GM12878 (cell line): Measurements from ENCODE around the gene NOP14. TPM values are rescaled to one million over a fixed set of nuclear protein-coding genes. Genes with fewer than 3 reads are reported as not detected.

Experiments used
- ATAC-seq: fragments of 200-7000 bp; cut with Tn5 transposase; 3 replicates; pipeline ENCODE4 v1.9.1; 2020; ENCODE audit warnings: mild to moderate bottlenecking, moderate library complexity
- BruUV-seq: library from RNA; stranded (reverse); fragments of 400-500 nt; replicated peaks from 2 replicates; lab custom pipeline; 2021; lab: Mats Ljungman, UMichigan
- CTCF ChIA-PET: fragments of 300-600 bp; sonication (Branson Sonifier 250); formaldehyde crosslinking; extraction: SDS; loops from one replicate; lab custom pipeline; 2021; ENCODE audit warnings: inconsistent platforms; lab: Yijun Ruan, JAX
- POLR2A ChIA-PET: fragments of 350-600 bp; formaldehyde crosslinking; extraction: SDS; loops from one replicate; lab custom pipeline; 2021; ENCODE audit warnings: inconsistent platforms; lab: Charles Lee
- RAD21 ChIA-PET: fragments of 300-600 bp; sonication (Branson Sonifier 250); formaldehyde crosslinking; loops from one replicate; lab custom pipeline; 2023; ENCODE audit warnings: antibody characterized with exemption; ENCODE audit not compliant: unreplicated experiment; lab: Charles Lee
- SMC1A ChIA-PET: fragments of 300-600 bp; sonication (Branson Sonifier 250); formaldehyde crosslinking; loops from one replicate; lab custom pipeline; 2023; ENCODE audit not compliant: unreplicated experiment, uncharacterized antibody; lab: Charles Lee
- DNase-seq: peaks from one replicate; pipeline ENCODE4 v3.0.0-alpha.2; 2011; ENCODE audit warnings: low read depth, low spot score
- FAIRE-seq: peaks from 3 replicates; lab custom pipeline; 2011; peaks lifted over from hg19 to GRCh38; lab: Jason Lieb, UNC
- H2AFZ ChIP-seq: 2 replicates; pipeline ENCODE4 v1.6.0; 2011; ENCODE audit warnings: low read depth, low read length, control low read depth; ENCODE audit not compliant: control insufficient read depth
- H3K27ac ChIP-seq: 2 replicates; pipeline ENCODE4 v1.5.1; 2011; ENCODE audit warnings: control low read depth; ENCODE audit not compliant: control insufficient read depth, insufficient read depth
- H3K27me3 ChIP-seq, 2 experiments: replicated peaks in 1 of 2; 2 replicates each; pipeline versions ENCODE4 v1.6.0 to v1.6.1; 2011; ENCODE audit warnings: low read length in 1 of 2; ENCODE audit not compliant: control insufficient read depth in 2 of 2, insufficient read depth in 2 of 2
- H3K36me3 ChIP-seq, 2 experiments: 2 replicates each; pipeline ENCODE4 v1.5.1; 2011; ENCODE audit warnings: low read length in 1 of 2; ENCODE audit not compliant: control insufficient read depth in 2 of 2, insufficient read depth in 2 of 2
- H3K4me1 ChIP-seq: 2 replicates; pipeline ENCODE4 v1.6.1; 2011; ENCODE audit warnings: mild to moderate bottlenecking, low read length, moderate library complexity, mixed read lengths; ENCODE audit not compliant: control insufficient read depth, insufficient read depth
- H3K4me2 ChIP-seq: 2 replicates; pipeline ENCODE4 v1.6.0; 2011; ENCODE audit warnings: control low read depth; ENCODE audit not compliant: control insufficient read depth, insufficient read depth
- H3K4me3 ChIP-seq: fragments of 200-600 bp; sonication (generic); 2 replicates; pipeline ENCODE4 v1.5.1; 2016
- H3K79me2 ChIP-seq: 2 replicates; pipeline ENCODE4 v1.6.0; 2011; ENCODE audit warnings: low read length; ENCODE audit not compliant: control insufficient read depth, insufficient read depth
- H3K9ac ChIP-seq: 2 replicates; pipeline ENCODE4 v1.8.0; 2011; ENCODE audit warnings: low read length, control low read depth, mixed read lengths; ENCODE audit not compliant: control insufficient read depth, insufficient read depth
- H3K9me3 ChIP-seq: replicated peaks from 3 replicates; pipeline ENCODE4 v1.5.1; 2011; ENCODE audit warnings: mild to moderate bottlenecking, low read length; ENCODE audit not compliant: control insufficient read depth, insufficient read depth
- H4K20me1 ChIP-seq: 2 replicates; pipeline ENCODE4 v1.6.0; 2011; ENCODE audit not compliant: control insufficient read depth, insufficient read depth
- HDAC6 ChIP-seq: fragments of 200-600 bp; sonication (generic); IDR thresholded peaks from one replicate; pipeline ENCODE4 v1.8.0; 2017; ENCODE audit warnings: antibody characterized with exemption; ENCODE audit not compliant: unreplicated experiment
- IKZF1 ChIP-seq: fragments of 450-650 bp; conservative IDR thresholded peaks from 2 replicates; pipeline ENCODE4 v1.6.1; 2017; ENCODE audit warnings: antibody characterized with exemption, mild to moderate bottlenecking
- NFXL1 ChIP-seq: fragments of 450-650 bp; IDR thresholded peaks from 2 replicates; pipeline ENCODE4 v1.6.1; 2017; ENCODE audit warnings: antibody characterized with exemption, mild to moderate bottlenecking, borderline replicate concordance
- NFYA ChIP-seq: IDR thresholded peaks from 2 replicates; pipeline ENCODE4 v1.6.1; 2011; ENCODE audit warnings: low read depth, mild to moderate bottlenecking, low read length, improper control_type of control experiment, borderline replicate concordance
- POLR2A ChIP-seq: IDR thresholded peaks from 2 replicates; pipeline ENCODE4 v1.6.1; 2011; ENCODE audit warnings: low read depth, mild to moderate bottlenecking, low read length
- SMC3 ChIP-seq: IDR thresholded peaks from 2 replicates; pipeline ENCODE4 v1.6.1; 2011; ENCODE audit warnings: low read length, improper control_type of control experiment, borderline replicate concordance
- SREBF1 ChIP-seq: IDR thresholded peaks from 2 replicates; pipeline ENCODE4 v1.6.1; 2012; ENCODE audit warnings: mild to moderate bottlenecking, low read length
- ZNF274 ChIP-seq: IDR thresholded peaks from one replicate; pipeline ENCODE4 v1.8.0; 2011; ENCODE audit not compliant: insufficient read length, insufficient read depth
- WGBS: methylation state at CpG from one replicate; pipeline ENCODE4 v1.1.6; 2016; ENCODE audit warnings: low lambda C conversion rate; ENCODE audit not compliant: insufficient replicate concordance, insufficient coverage; ENCODE audit errors: missing lambda C conversion rate; 5-methylcytosine and 5-hydroxymethylcytosine counted together
- in situ Hi-C: fragments of 300-500 bp; cut with MboI; formaldehyde crosslinking; loops from 9 replicates; pipeline ENCODE4 v1.14.3; 2018; ENCODE audit warnings: mixed read lengths
- intact Hi-C: fragments of 100-400 bp; cut with micrococcal nuclease; formaldehyde crosslinking; loops from one replicate; pipeline ENCODE4 v1.14.2; 2022; ENCODE audit not compliant: unreplicated experiment
- polyA plus RNA-seq, 11 experiments: library from polyadenylated mRNA; depleted of rRNA in 4 of 11; unstranded in 6 of 11; stranded (reverse) in 5 of 11; fragments of >200 nt; fragmentation: Nextera tagmentation in 4 of 11; fragmentation: Illumina TruSeq in 1 of 11; extraction: Ambion mirVana in 4 of 11; extraction: Trizol in 1 of 11; gene quantifications; 1 replicate in 1 of 11; 2 replicates in 10 of 11; pipeline versions ENCODE4 v1.2.1 to v1.2.3, GENCODE V29; 2011 to 2016; ENCODE audit warnings: inconsistent platforms in 2 of 11, missing spikeins in 2 of 11, low read depth in 1 of 11
- total RNA-seq, 4 experiments: library from RNA; depleted of rRNA in 3 of 4; stranded (reverse); fragments of >200 nt in 3 of 4; fragmentation: Illumina TruSeq in 1 of 4; extraction: Trizol in 1 of 4; gene quantifications; 2 replicates each; pipeline versions ENCODE4 v1.2.1 to v1.2.3, GENCODE V29; 2013 to 2021
- TF ChIP-seq, protein P1 (sequence below): fragments of 450-650 bp; IDR thresholded peaks from 2 replicates; pipeline ENCODE4 v1.6.1; 2017; ENCODE audit warnings: antibody characterized with exemption, mild to moderate bottlenecking, moderate library complexity
- TF ChIP-seq, protein P2 (sequence below): fragments of 450-650 bp; formaldehyde crosslinking; IDR thresholded peaks from 2 replicates; pipeline ENCODE4 v1.5.0; 2022; ENCODE audit warnings: mild to moderate bottlenecking, missing genetic modification characterization
- TF ChIP-seq, protein P3 (sequence below): fragments of 450-650 bp; IDR thresholded peaks from 2 replicates; pipeline ENCODE4 v1.6.1; 2014; ENCODE audit warnings: mild to moderate bottlenecking
- TF ChIP-seq, protein P4 (sequence below): IDR thresholded peaks from 2 replicates; pipeline ENCODE4 v1.6.1; 2011; ENCODE audit warnings: mild to moderate bottlenecking, low read depth, low read length, moderate library complexity; ENCODE audit not compliant: insufficient replicate concordance

Gene NOP14
- total and polyA plus RNA-seq, 10 of the 15 experiments (the other 5 are each of a cell fraction or from before 2014, with no cell fraction given), result 13.8 to 80.6 (median 49.7) TPM

DNA sequence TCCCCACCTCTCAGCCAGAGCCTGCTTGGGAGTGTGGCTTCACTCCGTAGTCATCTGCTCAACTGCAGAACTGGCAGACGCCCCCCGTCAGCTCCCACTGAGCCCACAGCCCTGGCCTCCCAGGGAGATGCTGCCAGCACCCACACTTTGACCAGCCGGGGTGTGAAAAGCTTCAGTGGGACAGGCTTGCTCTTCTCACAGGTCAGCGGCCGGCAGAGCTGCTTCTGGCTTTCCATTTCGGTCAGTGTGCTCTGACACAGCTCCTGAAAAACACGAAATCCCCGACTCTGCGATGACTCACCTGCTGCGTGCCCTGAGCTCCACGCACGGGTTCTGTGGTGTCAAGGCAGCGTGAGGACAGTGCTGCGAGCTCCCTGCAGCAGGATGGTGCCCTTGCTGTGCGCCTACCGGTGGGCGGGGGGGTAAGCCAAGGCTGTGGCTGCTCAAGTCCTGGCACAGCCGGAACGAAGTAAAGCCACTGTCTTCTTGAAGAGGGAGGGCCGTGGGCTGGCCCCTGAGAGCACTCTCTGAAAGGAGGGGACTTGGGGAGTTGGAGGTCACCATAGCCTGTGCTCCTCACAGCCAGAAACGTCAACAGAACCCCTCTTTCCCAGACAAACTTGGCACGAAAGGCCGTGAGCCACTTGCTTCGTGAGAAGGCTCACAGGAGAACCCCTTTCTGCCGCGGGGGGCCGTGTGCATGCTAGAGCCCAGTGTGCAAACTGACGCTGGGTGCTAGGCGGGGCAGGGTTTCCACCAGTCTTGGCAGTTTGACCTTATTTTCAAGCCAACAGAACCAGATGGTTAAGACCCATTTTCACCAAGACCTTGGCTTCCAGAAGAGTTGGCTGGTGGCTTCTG lies 23.6 kb downstream of the NOP14 start (continued):
- TF ChIP-seq IKZF1, result no peak
- TF ChIP-seq, protein P1, sequence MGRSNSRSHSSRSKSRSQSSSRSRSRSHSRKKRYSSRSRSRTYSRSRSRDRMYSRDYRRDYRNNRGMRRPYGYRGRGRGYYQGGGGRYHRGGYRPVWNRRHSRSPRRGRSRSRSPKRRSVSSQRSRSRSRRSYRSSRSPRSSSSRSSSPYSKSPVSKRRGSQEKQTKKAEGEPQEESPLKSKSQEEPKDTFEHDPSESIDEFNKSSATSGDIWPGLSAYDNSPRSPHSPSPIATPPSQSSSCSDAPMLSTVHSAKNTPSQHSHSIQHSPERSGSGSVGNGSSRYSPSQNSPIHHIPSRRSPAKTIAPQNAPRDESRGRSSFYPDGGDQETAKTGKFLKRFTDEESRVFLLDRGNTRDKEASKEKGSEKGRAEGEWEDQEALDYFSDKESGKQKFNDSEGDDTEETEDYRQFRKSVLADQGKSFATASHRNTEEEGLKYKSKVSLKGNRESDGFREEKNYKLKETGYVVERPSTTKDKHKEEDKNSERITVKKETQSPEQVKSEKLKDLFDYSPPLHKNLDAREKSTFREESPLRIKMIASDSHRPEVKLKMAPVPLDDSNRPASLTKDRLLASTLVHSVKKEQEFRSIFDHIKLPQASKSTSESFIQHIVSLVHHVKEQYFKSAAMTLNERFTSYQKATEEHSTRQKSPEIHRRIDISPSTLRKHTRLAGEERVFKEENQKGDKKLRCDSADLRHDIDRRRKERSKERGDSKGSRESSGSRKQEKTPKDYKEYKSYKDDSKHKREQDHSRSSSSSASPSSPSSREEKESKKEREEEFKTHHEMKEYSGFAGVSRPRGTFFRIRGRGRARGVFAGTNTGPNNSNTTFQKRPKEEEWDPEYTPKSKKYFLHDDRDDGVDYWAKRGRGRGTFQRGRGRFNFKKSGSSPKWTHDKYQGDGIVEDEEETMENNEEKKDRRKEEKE, result no peak

DNA sequence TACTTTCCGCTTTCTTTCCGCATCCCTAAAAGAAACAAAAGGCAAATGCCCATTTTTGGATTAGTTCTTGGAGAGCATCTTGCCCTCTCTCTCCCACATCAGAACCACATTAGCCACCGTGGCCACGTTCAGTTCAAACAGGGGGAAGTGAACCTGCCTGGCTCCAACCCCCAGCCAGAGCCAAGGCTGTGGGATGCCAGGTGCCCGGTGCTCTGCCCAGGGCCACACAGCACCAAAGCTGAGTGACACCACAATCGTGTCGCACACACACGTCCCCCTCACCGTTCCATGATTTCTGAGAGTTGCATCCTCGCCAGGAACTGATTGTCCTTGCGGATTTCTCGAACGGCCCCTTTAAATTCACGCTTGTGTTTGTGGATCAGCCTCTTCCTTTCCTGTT lies 24.3 kb downstream of the NOP14 start:
- RAD21 ChIA-PET, result no interaction called here
- Histone ChIP-seq H3K9me3 (no peaks in the 10 kb centered on the region; the same call in 2 of the 3 replicates), H3K9ac (no peak overlapping the region), H3K27me3 (no peaks in the 10 kb centered on the region), H2AFZ (no peak overlapping the region), H3K4me2 (no peak overlapping the region), H3K4me1 (peaks cover 25% of the 10 kb centered on the region), H3K27ac (no peak overlapping the region), H3K79me2 (peaks cover 21% of the 10 kb centered on the region), H4K20me1 (no peaks in the 10 kb centered on the region), H3K36me3 (peaks cover 34 to 43% of the 10 kb centered on the region in 2 experiments), H3K4me3 (no peak overlapping the region)
- in situ Hi-C loops (loop anchor here (25.0 kb wide), 1 partner anchor 177 kb away; the partner anchor contains the start of gene TNIP2), intact Hi-C loops (no loop called here)
- FAIRE-seq (no peak), DNase-seq (no peak), ATAC-seq (no peak)
- 88% methylated on average over 14 of the region's 14 CpGs for WGBS
- TSS peak; percentile 49 for BruUV-seq
- SMC1A ChIA-PET, result interaction anchor here (5.4 kb wide), 1 partner anchor 14 kb away, joined by 65 read pairs; no protein-coding TSS in a partner anchor
- POLR2A ChIA-PET, result interaction anchor here (0.5 kb wide), 1 partner anchor 187 kb away, joined by 3 read pairs; no protein-coding TSS in a partner anchor
- CTCF ChIA-PET, result interaction anchor here (2.8 to 5.2 kb wide), 2 partner anchors 10 to 16 kb away, joined by 10 to 62 read pairs; no protein-coding TSS in a partner anchor
- TF ChIP-seq, protein P2, sequence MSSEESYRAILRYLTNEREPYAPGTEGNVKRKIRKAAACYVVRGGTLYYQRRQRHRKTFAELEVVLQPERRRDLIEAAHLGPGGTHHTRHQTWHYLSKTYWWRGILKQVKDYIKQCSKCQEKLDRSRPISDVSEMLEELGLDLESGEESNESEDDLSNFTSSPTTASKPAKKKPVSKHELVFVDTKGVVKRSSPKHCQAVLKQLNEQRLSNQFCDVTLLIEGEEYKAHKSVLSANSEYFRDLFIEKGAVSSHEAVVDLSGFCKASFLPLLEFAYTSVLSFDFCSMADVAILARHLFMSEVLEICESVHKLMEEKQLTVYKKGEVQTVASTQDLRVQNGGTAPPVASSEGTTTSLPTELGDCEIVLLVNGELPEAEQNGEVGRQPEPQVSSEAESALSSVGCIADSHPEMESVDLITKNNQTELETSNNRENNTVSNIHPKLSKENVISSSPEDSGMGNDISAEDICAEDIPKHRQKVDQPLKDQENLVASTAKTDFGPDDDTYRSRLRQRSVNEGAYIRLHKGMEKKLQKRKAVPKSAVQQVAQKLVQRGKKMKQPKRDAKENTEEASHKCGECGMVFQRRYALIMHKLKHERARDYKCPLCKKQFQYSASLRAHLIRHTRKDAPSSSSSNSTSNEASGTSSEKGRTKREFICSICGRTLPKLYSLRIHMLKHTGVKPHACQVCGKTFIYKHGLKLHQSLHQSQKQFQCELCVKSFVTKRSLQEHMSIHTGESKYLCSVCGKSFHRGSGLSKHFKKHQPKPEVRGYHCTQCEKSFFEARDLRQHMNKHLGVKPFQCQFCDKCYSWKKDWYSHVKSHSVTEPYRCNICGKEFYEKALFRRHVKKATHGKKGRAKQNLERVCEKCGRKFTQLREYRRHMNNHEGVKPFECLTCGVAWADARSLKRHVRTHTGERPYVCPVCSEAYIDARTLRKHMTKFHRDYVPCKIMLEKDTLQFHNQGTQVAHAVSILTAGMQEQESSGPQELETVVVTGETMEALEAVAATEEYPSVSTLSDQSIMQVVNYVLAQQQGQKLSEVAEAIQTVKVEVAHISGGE, result no peak
- TF ChIP-seq POLR2A (no peak), HDAC6 (no peak), NFXL1 (no peak), ZNF274 (no peak), SMC3 (no peak), NFYA (no peak), SREBF1 (no peak)
- TF ChIP-seq, protein P3, sequence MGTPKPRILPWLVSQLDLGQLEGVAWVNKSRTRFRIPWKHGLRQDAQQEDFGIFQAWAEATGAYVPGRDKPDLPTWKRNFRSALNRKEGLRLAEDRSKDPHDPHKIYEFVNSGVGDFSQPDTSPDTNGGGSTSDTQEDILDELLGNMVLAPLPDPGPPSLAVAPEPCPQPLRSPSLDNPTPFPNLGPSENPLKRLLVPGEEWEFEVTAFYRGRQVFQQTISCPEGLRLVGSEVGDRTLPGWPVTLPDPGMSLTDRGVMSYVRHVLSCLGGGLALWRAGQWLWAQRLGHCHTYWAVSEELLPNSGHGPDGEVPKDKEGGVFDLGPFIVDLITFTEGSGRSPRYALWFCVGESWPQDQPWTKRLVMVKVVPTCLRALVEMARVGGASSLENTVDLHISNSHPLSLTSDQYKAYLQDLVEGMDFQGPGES, result no peak
- TF ChIP-seq, protein P4, sequence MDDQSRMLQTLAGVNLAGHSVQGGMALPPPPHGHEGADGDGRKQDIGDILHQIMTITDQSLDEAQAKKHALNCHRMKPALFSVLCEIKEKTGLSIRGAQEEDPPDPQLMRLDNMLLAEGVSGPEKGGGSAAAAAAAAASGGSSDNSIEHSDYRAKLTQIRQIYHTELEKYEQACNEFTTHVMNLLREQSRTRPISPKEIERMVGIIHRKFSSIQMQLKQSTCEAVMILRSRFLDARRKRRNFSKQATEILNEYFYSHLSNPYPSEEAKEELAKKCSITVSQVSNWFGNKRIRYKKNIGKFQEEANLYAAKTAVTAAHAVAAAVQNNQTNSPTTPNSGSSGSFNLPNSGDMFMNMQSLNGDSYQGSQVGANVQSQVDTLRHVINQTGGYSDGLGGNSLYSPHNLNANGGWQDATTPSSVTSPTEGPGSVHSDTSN, result no peak
